Activated T-helper 1 cell treated with Interleukin-2 at 50 U/mL for 16 hours (primary cell): ENCODE measurements around the gene ABLIM1.

Source experiments
- DNase-seq: peaks from one replicate; pipeline ENCODE4 v3.0.0-alpha.2; 2020; ENCODE audit warnings: low read depth

The ABLIM1 gene

GRCh38 chr10:114647545-114648138, 10.4 kb downstream of the ABLIM1 start:
- no peak for DNase-seq

GRCh38 chr10:114646426-114646825, 11.6 kb downstream of the ABLIM1 start:
- no peak for DNase-seq

- DNase-seq = no peak
Measured at GRCh38 chr10:114645706-114646105, 12.4 kb downstream of the ABLIM1 start.

GRCh38 chr10:114643158-114643557, 14.9 kb downstream of the ABLIM1 start:
- DNase-seq = no peak

GRCh38 chr10:114642729-114643128, 15.3 kb downstream of the ABLIM1 start:
- no peak for DNase-seq

- no peak for DNase-seq
Measured at GRCh38 chr10:114638821-114639625, 19.1 kb downstream of the ABLIM1 start.

GRCh38 chr10:114635797-114636550, 22.1 kb downstream of the ABLIM1 start:
- no peak for DNase-seq

- no peak for DNase-seq
Measured at GRCh38 chr10:114635101-114635500, 23.0 kb downstream of the ABLIM1 start.

- DNase-seq = no peak
Measured at GRCh38 chr10:114634609-114634979, 23.5 kb downstream of the ABLIM1 start.

- DNase-seq = no peak
Measured at GRCh38 chr10:114632869-114633715, 25.0 kb downstream of the ABLIM1 start.

GRCh38 chr10:114631666-114632417, 26.2 kb downstream of the ABLIM1 start:
- DNase-seq = no peak

- no peak for DNase-seq
Measured at GRCh38 chr10:114631090-114631665, 26.9 kb downstream of the ABLIM1 start.

- no peak for DNase-seq
Measured at GRCh38 chr10:114629824-114630730, 28.0 kb downstream of the ABLIM1 start.

GRCh38 chr10:114629083-114629823, 28.8 kb downstream of the ABLIM1 start:
- no peak for DNase-seq

- no peak for DNase-seq
Measured at GRCh38 chr10:114628106-114628505, 30.0 kb downstream of the ABLIM1 start.

GRCh38 chr10:114626841-114627240, 31.2 kb downstream of the ABLIM1 start:
- no peak for DNase-seq

- DNase-seq = no peak
Measured at GRCh38 chr10:114624951-114625780, 32.9 kb downstream of the ABLIM1 start.

GRCh38 chr10:114624422-114624821, 33.7 kb downstream of the ABLIM1 start:
- no peak for DNase-seq
